Astrocyte (in vitro differentiated cells and primary cell): ENCODE data around the gene FSTL4. TPM values are rescaled to one million over a fixed set of nuclear protein-coding genes. Genes with fewer than 3 reads are reported as not detected.

Experiments used
- DNase-seq: peaks from one replicate; pipeline ENCODE4 v3.0.0-alpha.2; 2010; ENCODE audit warnings: low read depth
- FAIRE-seq: peaks from 2 replicates; lab custom pipeline; 2011; peaks lifted over from hg19 to GRCh38; lab: Jason Lieb, UNC
- H2AFZ ChIP-seq: 2 replicates; pipeline ENCODE4 v1.6.0; 2012; ENCODE audit warnings: low read depth, low read length, inconsistent platforms
- H3K27ac ChIP-seq: 2 replicates; pipeline ENCODE4 v1.5.1; 2011; ENCODE audit warnings: low read depth, low read length, inconsistent platforms
- H3K27me3 ChIP-seq: 2 replicates; pipeline ENCODE4 v1.6.0; 2011; ENCODE audit warnings: low read length, inconsistent platforms; ENCODE audit not compliant: insufficient read depth
- H3K36me3 ChIP-seq: 2 replicates; pipeline ENCODE4 v1.5.1; 2011; ENCODE audit warnings: low read length, inconsistent platforms; ENCODE audit not compliant: insufficient read depth
- H3K4me1 ChIP-seq: 2 replicates; pipeline ENCODE4 v1.5.1; 2011; ENCODE audit warnings: low read length, inconsistent platforms; ENCODE audit not compliant: insufficient read depth
- H3K4me2 ChIP-seq: 2 replicates; pipeline ENCODE4 v1.6.0; 2012; ENCODE audit warnings: low read length, inconsistent platforms
- H3K4me3 ChIP-seq: 2 replicates; pipeline ENCODE4 v1.5.1; 2011; ENCODE audit warnings: low read depth, mild to moderate bottlenecking, low read length, inconsistent platforms; ENCODE audit not compliant: insufficient read depth
- H3K79me2 ChIP-seq: 2 replicates; pipeline ENCODE4 v1.6.0; 2012; ENCODE audit warnings: mild to moderate bottlenecking, low read length, inconsistent platforms; ENCODE audit not compliant: insufficient read depth
- H3K9ac ChIP-seq: 2 replicates; pipeline ENCODE4 v1.6.0; 2012; ENCODE audit warnings: mild to moderate bottlenecking, low read length, inconsistent platforms
- H3K9me3 ChIP-seq: 2 replicates; pipeline ENCODE4 v1.5.1; 2012; ENCODE audit warnings: low read depth, mild to moderate bottlenecking, low read length, inconsistent platforms; ENCODE audit not compliant: insufficient read depth
- H4K20me1 ChIP-seq: 2 replicates; pipeline ENCODE4 v1.6.0; 2012; ENCODE audit warnings: low read length, inconsistent platforms; ENCODE audit not compliant: insufficient read depth
- H3K27ac Mint-ChIP-seq: one replicate; pipeline ENCODE4 v1.8.0; 2021; ENCODE audit warnings: mild to moderate bottlenecking, mixed read lengths; ENCODE audit not compliant: unreplicated experiment
- H3K27me3 Mint-ChIP-seq: one replicate; pipeline ENCODE4 v1.8.0; 2021; ENCODE audit warnings: low read depth, mixed read lengths; ENCODE audit not compliant: unreplicated experiment
- H3K36me3 Mint-ChIP-seq: one replicate; pipeline ENCODE4 v1.8.0; 2021; ENCODE audit warnings: low read depth, mixed read lengths; ENCODE audit not compliant: unreplicated experiment
- H3K4me1 Mint-ChIP-seq: one replicate; pipeline ENCODE4 v1.8.0; 2021; ENCODE audit warnings: low read depth, mixed read lengths; ENCODE audit not compliant: unreplicated experiment
- H3K4me3 Mint-ChIP-seq: one replicate; pipeline ENCODE4 v1.8.0; 2021; ENCODE audit warnings: mild to moderate bottlenecking, moderate library complexity, mixed read lengths; ENCODE audit not compliant: unreplicated experiment
- H3K9me3 Mint-ChIP-seq: one replicate; pipeline ENCODE4 v1.8.0; 2021; ENCODE audit warnings: mild to moderate bottlenecking, mixed read lengths; ENCODE audit not compliant: unreplicated experiment
- CTCF ChIP-seq: IDR thresholded peaks from 2 replicates; pipeline ENCODE4 v1.5.1; 2011; ENCODE audit warnings: low read depth, mild to moderate bottlenecking, inconsistent platforms, low read length, moderate library complexity; ENCODE audit not compliant: insufficient read depth
- EZH2 ChIP-seq: IDR thresholded peaks from 2 replicates; pipeline ENCODE4 v1.6.1; 2012; ENCODE audit warnings: mild to moderate bottlenecking, low read length, inconsistent platforms; ENCODE audit not compliant: insufficient read depth
- total RNA-seq: library from RNA; stranded (reverse); gene quantifications from 2 replicates; pipeline ENCODE4 v1.2.1, GENCODE V29; 2021

FSTL4 gene
- total RNA-seq, 1 donor from 2014 or later = not detected

- TF ChIP-seq EZH2 (no peak), CTCF (no peak)
- Mint-ChIP-seq H3K4me3 (no peak overlapping the region), H3K36me3 (no peaks in the 10 kb centered on the region), H3K27ac (no peak overlapping the region), H3K4me1 (peaks cover 6% of the 10 kb centered on the region), H3K27me3 (peaks cover 21% of the 10 kb centered on the region), H3K9me3 (no peaks in the 10 kb centered on the region)
- FAIRE-seq (no peak), DNase-seq (no peak)
- no peaks in the 10 kb centered on the region for H3K36me3 ChIP-seq
- no peak overlapping the region for H3K27ac ChIP-seq
- no peak overlapping the region for H3K4me3 ChIP-seq
- peaks cover 10% of the 10 kb centered on the region for H3K27me3 ChIP-seq
- no peak overlapping the region for H2AFZ ChIP-seq
- no peaks in the 10 kb centered on the region for H3K4me1 ChIP-seq
- H3K4me2 ChIP-seq = no peak overlapping the region
- H3K9ac ChIP-seq = no peak overlapping the region
- no peaks in the 10 kb centered on the region for H3K9me3 ChIP-seq
- H3K79me2 ChIP-seq = no peaks in the 10 kb centered on the region
- H4K20me1 ChIP-seq = no peaks in the 10 kb centered on the region
Measured at GRCh38 chr5:133365738-133366137, 246.6 kb downstream of the FSTL4 start.

DNA sequence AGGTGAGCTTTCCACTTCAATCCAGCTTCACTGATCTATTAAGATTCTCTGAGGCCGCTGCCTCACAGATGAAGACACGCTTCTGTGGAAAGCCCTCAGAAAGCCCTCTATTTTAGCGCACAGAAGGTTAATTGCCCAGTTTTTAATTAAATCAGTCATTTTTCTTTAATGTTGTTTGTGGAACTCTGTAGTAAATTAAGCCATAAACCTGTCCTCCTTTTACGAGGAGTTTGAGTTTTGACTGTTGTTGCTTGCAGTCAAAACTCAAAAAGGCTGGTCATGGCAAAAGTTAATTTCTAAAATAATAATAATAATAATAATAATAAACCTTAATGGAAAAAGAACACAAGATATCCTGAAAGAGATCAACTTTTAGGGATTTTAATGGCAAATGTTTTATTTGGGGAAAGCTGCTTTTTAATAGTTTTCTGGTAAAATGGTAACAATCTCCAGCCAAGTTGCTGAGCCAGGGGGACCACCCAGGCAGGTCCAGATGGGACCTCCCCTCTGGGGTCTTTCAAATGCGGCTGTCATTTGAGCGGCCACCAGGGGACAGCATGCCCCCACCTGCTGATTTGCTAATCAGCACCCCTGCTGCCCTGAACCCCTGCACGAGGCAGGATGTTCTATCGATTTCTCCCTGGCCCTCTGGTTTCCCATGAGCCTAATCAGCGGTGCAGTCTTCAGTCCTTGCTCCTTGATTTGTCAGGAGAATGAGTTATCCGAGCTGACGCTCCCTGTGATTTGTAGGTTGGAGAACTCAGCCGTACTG is 247.2 kb downstream of the FSTL4 start:
- no peak overlapping the region for H3K4me3 ChIP-seq
- Mint-ChIP-seq H3K27me3 (peaks cover 21% of the 10 kb centered on the region), H3K4me1 (peaks cover under 1% of the 10 kb centered on the region), H3K4me3 (no peak overlapping the region), H3K27ac (no peak overlapping the region), H3K36me3 (no peaks in the 10 kb centered on the region), H3K9me3 (no peaks in the 10 kb centered on the region)
- FAIRE-seq (no peak), DNase-seq (no peak)
- no peak for TF ChIP-seq EZH2
- no peak for TF ChIP-seq CTCF
- H3K27me3 ChIP-seq = peaks cover 10% of the 10 kb centered on the region
- H3K4me1 ChIP-seq = no peaks in the 10 kb centered on the region
- no peaks in the 10 kb centered on the region for H4K20me1 ChIP-seq
- no peaks in the 10 kb centered on the region for H3K36me3 ChIP-seq
- H3K79me2 ChIP-seq = no peaks in the 10 kb centered on the region
- H3K9me3 ChIP-seq = no peaks in the 10 kb centered on the region
- H3K27ac ChIP-seq = no peak overlapping the region
- no peak overlapping the region for H3K4me2 ChIP-seq
- no peak overlapping the region for H2AFZ ChIP-seq
- H3K9ac ChIP-seq = no peak overlapping the region
